WTC11 (cell line): ENCODE results near the gene TBX4. TPM values are rescaled to one million over a fixed set of nuclear protein-coding genes. Genes with fewer than 3 reads are reported as not detected.

Source experiments
- ATAC-seq: fragments of 200-7000 bp; cut with Tn5 transposase; 2 replicates; pipeline ENCODE4 v1.10.0; 2021; ENCODE audit warnings: mild to moderate bottlenecking, moderate library complexity
- CTCF ChIA-PET: fragments of 300-600 bp; sonication (Branson Sonifier 250); formaldehyde crosslinking; loops from one replicate; lab custom pipeline; 2021; ENCODE audit warnings: antibody characterized with exemption; lab: Charles Lee
- POLR2A ChIA-PET: fragments of 350-600 bp; sonication (Branson Sonifier 250); formaldehyde crosslinking; loops from one replicate; lab custom pipeline; 2021; ENCODE audit warnings: antibody characterized with exemption; lab: Charles Lee
- DNase-seq: peaks from one replicate; pipeline ENCODE4 v3.0.0; 2021; ENCODE audit warnings: low spot score
- H3K27ac Mint-ChIP-seq: 2 replicates; pipeline ENCODE4 v1.8.0; 2021; ENCODE audit warnings: mixed read lengths
- H3K27me3 Mint-ChIP-seq: 2 replicates; pipeline ENCODE4 v1.8.0; 2021; ENCODE audit warnings: low read depth, mild to moderate bottlenecking, moderate library complexity, mixed read lengths
- H3K36me3 Mint-ChIP-seq: 2 replicates; pipeline ENCODE4 v1.8.0; 2021; ENCODE audit warnings: mixed read lengths
- H3K4me1 Mint-ChIP-seq: 2 replicates; pipeline ENCODE4 v1.8.0; 2022; ENCODE audit warnings: mixed read lengths
- H3K4me3 Mint-ChIP-seq: 2 replicates; pipeline ENCODE4 v1.8.0; 2021; ENCODE audit warnings: mild to moderate bottlenecking, moderate library complexity, mixed read lengths
- H3K9me3 Mint-ChIP-seq: 2 replicates; pipeline ENCODE4 v1.8.0; 2021; ENCODE audit warnings: mixed read lengths
- ATF1 ChIP-seq: sonication (generic); formaldehyde crosslinking; IDR thresholded peaks from 2 replicates; pipeline ENCODE4 v1.8.1; 2023; ENCODE audit warnings: mild to moderate bottlenecking, moderate library complexity, missing genetic modification reagents
- CDX4 ChIP-seq: fragments of 250-450 bp; sonication (Bioruptor Pico); IDR thresholded peaks from 2 replicates; pipeline ENCODE4 v1.9.0; 2021; ENCODE audit warnings: moderate library complexity, mild to moderate bottlenecking, inconsistent platforms, borderline replicate concordance
- FOXJ3 ChIP-seq: sonication (generic); formaldehyde crosslinking; IDR thresholded peaks from 2 replicates; pipeline ENCODE4 v1.9.0; 2021; ENCODE audit warnings: missing genetic modification reagents, mild to moderate bottlenecking, borderline replicate concordance
- GRHL2 ChIP-seq: fragments of 250-450 bp; sonication (Bioruptor Pico); IDR thresholded peaks from 2 replicates; pipeline ENCODE4 v1.8.0; 2022; ENCODE audit warnings: mild to moderate bottlenecking, moderate library complexity; ENCODE audit not compliant: insufficient replicate concordance, severe bottlenecking
- JAZF1 ChIP-seq: fragments of 250-450 bp; sonication (Bioruptor Pico); IDR thresholded peaks from 2 replicates; pipeline ENCODE4 v1.9.0; 2021; ENCODE audit warnings: moderate library complexity, mild to moderate bottlenecking, inconsistent platforms
- JUN ChIP-seq: sonication (generic); formaldehyde crosslinking; IDR thresholded peaks from 2 replicates; pipeline ENCODE4 v1.8.0; 2023; ENCODE audit warnings: mild to moderate bottlenecking, missing genetic modification reagents
- MXD4 ChIP-seq: fragments of 250-450 bp; sonication (Bioruptor Pico); IDR thresholded peaks from 2 replicates; pipeline ENCODE4 v1.8.0; 2021; ENCODE audit warnings: mild to moderate bottlenecking, moderate library complexity, borderline replicate concordance
- NFATC4 ChIP-seq: fragments of 250-450 bp; sonication (Bioruptor Pico); IDR thresholded peaks from 2 replicates; pipeline ENCODE4 v1.9.0; 2021; ENCODE audit warnings: mild to moderate bottlenecking
- NFE2L1 ChIP-seq: sonication (generic); formaldehyde crosslinking; IDR thresholded peaks from 2 replicates; pipeline ENCODE4 v1.8.1; 2023; ENCODE audit warnings: missing genetic modification reagents
- NR1H2 ChIP-seq: sonication (generic); formaldehyde crosslinking; IDR thresholded peaks from 2 replicates; pipeline ENCODE4 v1.9.0; 2021; ENCODE audit warnings: mild to moderate bottlenecking, moderate library complexity, missing genetic modification reagents
- SOX15 ChIP-seq: fragments of 250-450 bp; sonication (Bioruptor Pico); IDR thresholded peaks from 2 replicates; pipeline ENCODE4 v1.9.0; 2021; ENCODE audit warnings: mild to moderate bottlenecking
- TEAD1 ChIP-seq: sonication (generic); formaldehyde crosslinking; IDR thresholded peaks from 2 replicates; pipeline ENCODE4 v1.8.0; 2022; ENCODE audit warnings: mild to moderate bottlenecking, missing genetic modification reagents
- ZBTB43 ChIP-seq: sonication (generic); formaldehyde crosslinking; IDR thresholded peaks from 2 replicates; pipeline ENCODE4 v1.8.1; 2023; ENCODE audit warnings: mild to moderate bottlenecking, missing genetic modification reagents
- ZNF121 ChIP-seq: sonication (generic); formaldehyde crosslinking; IDR thresholded peaks from 2 replicates; pipeline ENCODE4 v1.8.0; 2023; ENCODE audit warnings: missing genetic modification reagents
- ZNF423 ChIP-seq: fragments of 250-450 bp; sonication (Bioruptor Pico); IDR thresholded peaks from 2 replicates; pipeline ENCODE4 v2.1.2; 2022; ENCODE audit warnings: mild to moderate bottlenecking, moderate library complexity
- total RNA-seq: library from RNA; stranded (reverse); gene quantifications from 3 replicates; pipeline ENCODE4 v1.2.3, GENCODE V29; 2021
- TF ChIP-seq, protein P1 (sequence below): sonication (generic); formaldehyde crosslinking; IDR thresholded peaks from 2 replicates; pipeline ENCODE4 v1.8.1; 2022; ENCODE audit warnings: low read depth, missing genetic modification reagents, borderline replicate concordance
- TF ChIP-seq, protein P2 (sequence below): fragments of 250-450 bp; sonication (Bioruptor Pico); IDR thresholded peaks from 2 replicates; pipeline ENCODE4 v2.1.2; 2022; ENCODE audit warnings: mild to moderate bottlenecking, moderate library complexity
- TF ChIP-seq, protein P3 (sequence below): sonication (generic); formaldehyde crosslinking; IDR thresholded peaks from 2 replicates; pipeline ENCODE4 v1.8.1; 2022; ENCODE audit warnings: low read depth, mild to moderate bottlenecking, moderate library complexity, missing genetic modification reagents, borderline replicate concordance
- TF ChIP-seq, protein P4 (sequence below): sonication (generic); formaldehyde crosslinking; IDR thresholded peaks from 2 replicates; pipeline ENCODE4 v1.8.1; 2022; ENCODE audit warnings: mild to moderate bottlenecking, moderate library complexity, missing genetic modification reagents

TBX4 gene
- total RNA-seq, 1 experiment from 2014 or later = not detected

GRCh38 chr17:61528171-61528570 lies 75.9 kb downstream of the TBX4 start:
- POLR2A ChIA-PET = no interaction called here
- TF ChIP-seq NFE2L1 (CRISPR knock-in tag) = no peak
- TF ChIP-seq ZNF121 (CRISPR knock-in tag) = no peak
- TF ChIP-seq, protein P1, sequence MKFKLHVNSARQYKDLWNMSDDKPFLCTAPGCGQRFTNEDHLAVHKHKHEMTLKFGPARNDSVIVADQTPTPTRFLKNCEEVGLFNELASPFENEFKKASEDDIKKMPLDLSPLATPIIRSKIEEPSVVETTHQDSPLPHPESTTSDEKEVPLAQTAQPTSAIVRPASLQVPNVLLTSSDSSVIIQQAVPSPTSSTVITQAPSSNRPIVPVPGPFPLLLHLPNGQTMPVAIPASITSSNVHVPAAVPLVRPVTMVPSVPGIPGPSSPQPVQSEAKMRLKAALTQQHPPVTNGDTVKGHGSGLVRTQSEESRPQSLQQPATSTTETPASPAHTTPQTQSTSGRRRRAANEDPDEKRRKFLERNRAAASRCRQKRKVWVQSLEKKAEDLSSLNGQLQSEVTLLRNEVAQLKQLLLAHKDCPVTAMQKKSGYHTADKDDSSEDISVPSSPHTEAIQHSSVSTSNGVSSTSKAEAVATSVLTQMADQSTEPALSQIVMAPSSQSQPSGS (CRISPR knock-in tag) = no peak
- TF ChIP-seq, protein P2, sequence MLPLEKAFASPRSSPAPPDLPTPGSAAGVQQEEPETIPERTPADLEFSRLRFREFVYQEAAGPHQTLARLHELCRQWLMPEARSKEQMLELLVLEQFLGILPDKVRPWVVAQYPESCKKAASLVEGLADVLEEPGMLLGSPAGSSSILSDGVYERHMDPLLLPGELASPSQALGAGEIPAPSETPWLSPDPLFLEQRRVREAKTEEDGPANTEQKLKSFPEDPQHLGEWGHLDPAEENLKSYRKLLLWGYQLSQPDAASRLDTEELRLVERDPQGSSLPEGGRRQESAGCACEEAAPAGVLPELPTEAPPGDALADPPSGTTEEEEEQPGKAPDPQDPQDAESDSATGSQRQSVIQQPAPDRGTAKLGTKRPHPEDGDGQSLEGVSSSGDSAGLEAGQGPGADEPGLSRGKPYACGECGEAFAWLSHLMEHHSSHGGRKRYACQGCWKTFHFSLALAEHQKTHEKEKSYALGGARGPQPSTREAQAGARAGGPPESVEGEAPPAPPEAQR (CRISPR knock-in tag) = no peak
- no peak for TF ChIP-seq SOX15 (CRISPR knock-in tag)
- TF ChIP-seq ATF1 (CRISPR knock-in tag) = no peak
- TF ChIP-seq, all 79 proteins: peak for 0
- no peaks in the 10 kb centered on the region for H3K36me3 Mint-ChIP-seq
- no peaks in the 10 kb centered on the region for H3K27me3 Mint-ChIP-seq
- no peak for DNase-seq
- ATAC-seq = no peak
- no peak overlapping the region for H3K27ac Mint-ChIP-seq
- H3K4me3 Mint-ChIP-seq = no peak overlapping the region
- CTCF ChIA-PET = no interaction called here
- no peaks in the 10 kb centered on the region for H3K9me3 Mint-ChIP-seq
- no peaks in the 10 kb centered on the region for H3K4me1 Mint-ChIP-seq

GRCh38 chr17:61531223-61531622 lies 79.0 kb downstream of the TBX4 start:
- DNase-seq (no peak), ATAC-seq (no peak)
- ChIA-PET CTCF (no interaction called here), POLR2A (no interaction called here)
- H3K27ac Mint-ChIP-seq = no peak overlapping the region
- no peaks in the 10 kb centered on the region for H3K27me3 Mint-ChIP-seq
- H3K4me1 Mint-ChIP-seq = no peaks in the 10 kb centered on the region
- no peaks in the 10 kb centered on the region for H3K36me3 Mint-ChIP-seq
- TF ChIP-seq, protein P3, sequence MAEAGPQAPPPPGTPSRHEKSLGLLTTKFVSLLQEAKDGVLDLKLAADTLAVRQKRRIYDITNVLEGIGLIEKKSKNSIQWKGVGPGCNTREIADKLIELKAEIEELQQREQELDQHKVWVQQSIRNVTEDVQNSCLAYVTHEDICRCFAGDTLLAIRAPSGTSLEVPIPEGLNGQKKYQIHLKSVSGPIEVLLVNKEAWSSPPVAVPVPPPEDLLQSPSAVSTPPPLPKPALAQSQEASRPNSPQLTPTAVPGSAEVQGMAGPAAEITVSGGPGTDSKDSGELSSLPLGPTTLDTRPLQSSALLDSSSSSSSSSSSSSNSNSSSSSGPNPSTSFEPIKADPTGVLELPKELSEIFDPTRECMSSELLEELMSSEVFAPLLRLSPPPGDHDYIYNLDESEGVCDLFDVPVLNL (CRISPR knock-in tag) = no peak
- TF ChIP-seq ZNF423 (CRISPR knock-in tag) (no peak), FOXJ3 (CRISPR knock-in tag) (no peak), ZNF121 (CRISPR knock-in tag) (no peak)
- TF ChIP-seq, all 79 proteins: peak for 0
- H3K9me3 Mint-ChIP-seq = no peaks in the 10 kb centered on the region
- no peak overlapping the region for H3K4me3 Mint-ChIP-seq

DNA sequence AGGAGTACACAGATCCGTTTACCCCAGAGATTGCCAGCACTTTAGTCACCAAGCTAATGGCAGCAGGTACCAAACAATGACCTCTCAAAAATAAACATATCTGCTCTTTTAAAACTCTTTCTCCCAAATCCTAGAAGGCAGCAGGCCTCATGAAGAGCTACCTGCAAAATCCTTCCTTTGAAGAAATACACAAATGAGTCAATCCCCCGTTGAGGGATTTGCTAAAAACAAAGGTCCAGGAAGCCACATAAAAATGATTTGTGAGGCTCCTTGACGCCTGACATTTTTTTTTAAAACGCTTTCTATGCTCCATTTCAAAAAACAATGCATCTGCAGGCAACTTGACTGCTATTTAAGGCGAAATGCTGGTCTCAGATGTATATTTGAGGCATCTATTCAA lies 80.6 kb downstream of the TBX4 start:
- CTCF ChIA-PET = interaction anchor here (1.0 kb wide), 1 partner anchor 46 kb away, joined by 4 read pairs; no protein-coding TSS in a partner anchor
- no peak overlapping the region for H3K27ac Mint-ChIP-seq

GRCh38 chr17:61533797-61534196 lies 81.6 kb downstream of the TBX4 start:
- Mint-ChIP-seq H3K9me3 (no peaks in the 10 kb centered on the region), H3K4me3 (no peak overlapping the region), H3K4me1 (no peaks in the 10 kb centered on the region), H3K27me3 (no peaks in the 10 kb centered on the region), H3K36me3 (no peaks in the 10 kb centered on the region), H3K27ac (no peak overlapping the region)
- ATAC-seq (no peak), DNase-seq (no peak)
- ChIA-PET CTCF (no interaction called here), POLR2A (no interaction called here)
- TF ChIP-seq JAZF1 (CRISPR knock-in tag) (no peak), CDX4 (no peak), NFATC4 (CRISPR knock-in tag) (no peak), ZBTB43 (CRISPR knock-in tag) (no peak), JUN (CRISPR knock-in tag) (no peak), MXD4 (CRISPR knock-in tag) (no peak), GRHL2 (CRISPR knock-in tag) (no peak)
- TF ChIP-seq, protein P4, sequence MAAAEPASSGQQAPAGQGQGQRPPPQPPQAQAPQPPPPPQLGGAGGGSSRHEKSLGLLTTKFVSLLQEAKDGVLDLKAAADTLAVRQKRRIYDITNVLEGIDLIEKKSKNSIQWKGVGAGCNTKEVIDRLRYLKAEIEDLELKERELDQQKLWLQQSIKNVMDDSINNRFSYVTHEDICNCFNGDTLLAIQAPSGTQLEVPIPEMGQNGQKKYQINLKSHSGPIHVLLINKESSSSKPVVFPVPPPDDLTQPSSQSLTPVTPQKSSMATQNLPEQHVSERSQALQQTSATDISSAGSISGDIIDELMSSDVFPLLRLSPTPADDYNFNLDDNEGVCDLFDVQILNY (CRISPR knock-in tag) = no peak

More for the DNA sequence above, 80.6 kb downstream of the TBX4 start:
- H3K4me1 Mint-ChIP-seq = no peaks in the 10 kb centered on the region
- no peak overlapping the region for H3K4me3 Mint-ChIP-seq
- DNase-seq (no peak), ATAC-seq (no peak)
- no peaks in the 10 kb centered on the region for H3K27me3 Mint-ChIP-seq
- no peak for TF ChIP-seq TEAD1 (CRISPR knock-in tag)
- TF ChIP-seq NFATC4 (CRISPR knock-in tag) = no peak
- TF ChIP-seq NR1H2 (CRISPR knock-in tag) = no peak
- TF ChIP-seq, protein P1 (CRISPR knock-in tag) = no peak
- no peaks in the 10 kb centered on the region for H3K36me3 Mint-ChIP-seq
- POLR2A ChIA-PET = no interaction called here
- no peaks in the 10 kb centered on the region for H3K9me3 Mint-ChIP-seq
